NK-92 treated with Interleukin-12 subunit alpha and Interleukin-12 subunit beta, amount 100 ng/mL, for 24 hours (cell line): ENCODE measurements around the gene CDK5.
A peak's percentile ranks its signal among the peaks of the same experiment; 100 is the strongest.

Source experiments
- DNase-seq: peaks from one replicate; lab custom pipeline; 2025; lab: John Stamatoyannopoulos, UW

The CDK5 gene

DNA sequence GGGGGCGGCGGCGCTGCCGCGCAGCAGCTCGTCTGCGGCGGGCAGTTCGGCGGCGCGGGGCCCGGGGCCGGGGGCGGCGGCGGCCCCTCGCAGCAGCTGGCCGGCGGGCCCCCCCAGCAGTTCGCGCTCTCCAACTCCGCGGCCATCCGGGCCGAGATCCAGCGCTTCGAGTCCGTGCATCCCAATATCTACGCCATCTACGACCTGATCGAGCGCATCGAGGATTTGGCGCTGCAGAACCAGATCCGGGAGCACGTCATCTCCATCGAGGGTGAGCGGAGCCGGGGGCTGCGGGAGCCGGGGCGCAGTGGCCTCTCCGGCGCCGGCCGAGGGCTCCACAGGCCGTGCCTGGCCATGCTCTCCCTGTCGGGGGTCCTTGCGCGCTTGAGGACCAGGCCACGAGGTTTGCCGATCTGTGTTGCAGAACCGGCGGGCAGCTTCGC, 29.1 kb upstream of the CDK5 start:
- peak; percentile 58 for DNase-seq

DNA sequence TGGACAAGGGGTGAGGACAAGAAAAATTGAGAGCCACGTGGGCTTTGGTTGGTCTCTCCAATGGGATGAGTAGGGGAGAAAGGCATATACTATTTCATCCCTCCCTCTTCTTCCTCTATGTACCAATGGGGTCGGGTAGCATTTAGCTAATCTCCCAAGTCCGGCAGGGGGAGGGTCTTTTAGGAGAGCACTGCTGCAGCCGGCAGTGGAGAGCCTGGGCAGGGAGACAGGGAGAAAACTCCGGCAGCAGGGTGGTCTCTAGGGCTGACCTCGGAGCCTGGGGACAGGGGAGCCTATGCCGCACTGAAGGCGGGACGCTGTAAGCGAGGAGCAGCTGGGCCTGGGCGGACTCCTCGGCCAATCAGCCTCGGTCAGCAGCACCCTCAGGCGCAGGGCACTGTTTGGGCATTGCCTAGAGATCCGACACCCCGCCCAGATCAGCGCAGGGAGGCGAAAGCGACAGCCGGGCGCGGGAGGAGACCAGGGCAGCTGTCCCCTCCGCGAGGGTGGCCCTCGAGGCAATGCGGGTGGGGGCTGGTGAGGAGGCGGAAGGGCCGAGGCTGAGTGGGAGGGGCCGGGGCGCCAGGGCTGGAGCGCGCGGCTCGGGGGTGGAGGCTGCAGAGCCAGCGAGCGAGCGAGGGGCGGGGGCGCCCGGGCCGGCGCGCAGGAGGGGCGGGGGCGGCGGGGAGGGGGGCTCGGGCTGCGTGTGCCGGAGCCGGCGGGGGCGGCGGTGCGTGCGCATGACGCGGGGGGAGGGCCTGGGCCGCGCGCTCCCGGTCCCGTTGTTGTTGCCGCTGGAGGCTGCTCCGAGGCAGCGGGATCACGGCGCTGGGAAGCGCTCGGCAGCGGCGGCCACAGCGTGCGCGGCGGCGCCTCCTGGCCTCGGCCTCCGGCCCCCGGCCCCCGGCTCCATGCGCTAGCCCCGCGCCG, 28.3 kb upstream of the CDK5 start, which contains the start of gene AGAP3:
TSS of gene AGAP3 (plus strand) at position 785 of the 930 bp plus-strand sequence. CDS start 267 bp downstream, outside the sequence.
- DNase-seq: peak; percentile 69

DNA sequence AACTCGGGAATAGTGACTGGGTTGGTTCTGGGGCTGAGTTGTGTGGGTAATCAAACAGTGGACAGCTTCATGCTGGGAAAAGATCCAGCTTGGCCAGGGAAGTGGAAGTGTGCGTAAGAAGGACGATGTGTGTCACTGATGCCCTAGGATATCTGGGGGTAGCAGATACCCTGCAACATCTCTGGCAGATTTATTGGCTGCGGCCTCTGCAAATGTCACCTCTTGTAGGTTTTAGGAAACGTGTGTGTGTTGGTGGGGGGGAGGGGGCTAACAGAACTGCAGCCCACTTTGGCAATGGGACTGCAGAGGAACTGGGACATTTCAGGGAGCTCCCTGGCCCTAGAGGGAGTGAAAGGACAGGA, 27.6 kb upstream of the CDK5 start:
- no peak for DNase-seq

DNA sequence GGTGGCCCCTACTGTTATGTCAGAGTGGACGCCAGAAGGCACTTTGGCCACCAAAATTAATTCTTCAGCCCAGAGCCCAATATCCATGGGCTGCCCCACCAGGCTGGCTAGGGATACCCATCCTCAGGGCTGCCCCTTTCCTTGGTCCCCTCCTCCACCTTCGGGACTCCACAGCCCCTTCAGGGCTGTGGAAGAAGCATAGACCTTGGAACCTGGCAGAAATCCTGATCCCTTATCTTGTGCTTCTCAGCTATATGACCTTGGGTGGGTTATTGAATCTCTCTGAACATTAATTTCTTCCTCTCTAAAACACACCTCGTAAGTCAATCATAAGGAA, 26.1 kb upstream of the CDK5 start:
- DNase-seq: no peak

- peak; percentile 84 for DNase-seq
Measured at GRCh38 chr7:151083071-151083823, 25.6 kb upstream of the CDK5 start, which contains the start of gene TMUB1. Gene TMUB1 (minus strand): TSS chr7:151083493. CDS start chr7:151082563, 930 bp downstream.

DNA sequence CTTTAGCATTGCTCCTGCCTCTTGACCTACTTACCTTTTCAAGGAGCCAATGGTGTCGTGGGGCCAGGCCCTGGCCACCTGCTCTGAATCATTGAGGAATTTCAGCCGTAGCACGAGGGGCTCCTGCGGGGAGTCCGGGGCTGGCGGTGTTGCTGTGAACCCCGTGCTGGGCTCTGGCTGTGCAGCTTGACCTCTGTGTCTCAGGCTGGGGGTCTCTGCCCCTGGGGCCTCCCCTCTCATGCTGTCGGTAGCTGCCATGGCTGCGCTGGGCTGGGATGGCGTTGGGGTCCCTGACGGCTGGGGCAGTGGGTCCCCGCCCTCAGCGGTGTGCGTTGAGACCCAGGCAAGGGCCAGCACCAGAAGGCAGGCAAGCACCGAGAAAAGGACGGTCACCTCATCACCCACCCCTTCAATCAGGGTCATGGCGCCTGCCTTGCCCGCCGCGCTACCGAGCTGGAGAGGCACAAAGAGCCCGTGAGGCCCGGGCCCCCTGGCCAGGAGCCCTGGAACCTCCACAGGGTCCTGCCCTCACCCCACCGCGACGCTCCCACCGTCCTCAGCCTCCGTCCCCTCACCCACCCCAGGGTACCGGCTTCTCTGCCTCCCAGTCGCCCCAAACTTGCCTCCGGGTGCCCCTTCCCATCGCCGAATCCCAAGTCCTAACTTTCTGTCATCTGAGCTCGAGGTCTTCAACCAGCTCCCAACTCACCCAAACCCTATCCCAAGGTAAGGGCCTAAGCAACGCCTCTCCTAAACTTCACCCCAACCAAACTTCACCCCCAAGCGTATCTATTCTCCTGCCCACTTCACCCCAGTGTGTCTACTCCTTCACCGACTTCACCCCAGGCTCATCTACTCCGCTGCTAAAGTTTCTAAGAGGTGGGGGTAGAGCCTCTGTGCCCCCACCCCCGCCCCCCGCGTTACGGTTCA, 24.7 kb upstream of the CDK5 start:
- no peak for DNase-seq

DNA sequence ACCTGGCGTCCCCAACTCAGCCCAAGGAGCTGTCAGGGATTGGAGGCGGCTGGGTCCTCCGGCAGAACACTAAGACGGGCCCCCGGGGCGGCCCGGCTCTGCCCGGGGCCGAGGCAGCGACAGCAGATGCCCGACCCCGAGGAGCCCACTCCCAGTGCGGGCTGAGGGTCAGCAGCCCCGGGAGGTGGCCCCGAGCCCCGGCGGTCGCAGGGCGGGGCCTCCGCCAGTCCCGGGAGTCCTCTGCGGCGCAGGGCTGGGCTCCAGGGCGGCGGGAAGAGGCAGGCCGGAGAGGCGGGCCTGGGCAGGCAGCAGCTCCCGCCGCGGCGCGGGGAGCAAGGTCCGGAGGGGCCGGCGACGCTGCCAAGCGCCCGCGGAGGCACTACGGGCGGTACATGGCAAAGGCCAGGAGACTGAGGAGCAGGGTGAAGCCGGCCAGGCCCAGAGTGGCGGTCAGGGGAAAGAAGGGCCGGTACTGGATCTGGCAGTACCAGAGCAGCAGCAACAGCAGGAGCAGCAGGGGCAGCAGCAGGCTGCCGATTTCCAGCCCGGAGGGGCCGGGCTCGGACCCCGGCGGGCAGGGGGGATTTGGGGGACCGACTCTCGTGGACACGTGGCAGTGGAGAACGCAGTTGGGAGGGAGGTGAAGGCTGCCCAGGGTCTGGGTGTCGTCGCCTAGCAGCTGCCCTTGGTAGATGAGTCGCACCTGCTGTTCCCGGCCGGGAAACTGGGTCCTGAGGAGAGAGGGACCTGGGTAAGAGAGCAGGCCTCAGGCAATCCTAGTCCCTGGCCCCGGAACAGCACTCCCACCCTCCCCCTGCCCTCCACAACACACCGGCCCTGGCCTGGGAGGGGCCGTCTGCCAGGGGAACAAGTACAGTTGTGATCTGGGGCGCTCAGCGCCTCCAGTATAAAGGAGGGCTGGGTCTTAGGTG, 23.7 kb upstream of the CDK5 start:
- DNase-seq: no peak

DNA sequence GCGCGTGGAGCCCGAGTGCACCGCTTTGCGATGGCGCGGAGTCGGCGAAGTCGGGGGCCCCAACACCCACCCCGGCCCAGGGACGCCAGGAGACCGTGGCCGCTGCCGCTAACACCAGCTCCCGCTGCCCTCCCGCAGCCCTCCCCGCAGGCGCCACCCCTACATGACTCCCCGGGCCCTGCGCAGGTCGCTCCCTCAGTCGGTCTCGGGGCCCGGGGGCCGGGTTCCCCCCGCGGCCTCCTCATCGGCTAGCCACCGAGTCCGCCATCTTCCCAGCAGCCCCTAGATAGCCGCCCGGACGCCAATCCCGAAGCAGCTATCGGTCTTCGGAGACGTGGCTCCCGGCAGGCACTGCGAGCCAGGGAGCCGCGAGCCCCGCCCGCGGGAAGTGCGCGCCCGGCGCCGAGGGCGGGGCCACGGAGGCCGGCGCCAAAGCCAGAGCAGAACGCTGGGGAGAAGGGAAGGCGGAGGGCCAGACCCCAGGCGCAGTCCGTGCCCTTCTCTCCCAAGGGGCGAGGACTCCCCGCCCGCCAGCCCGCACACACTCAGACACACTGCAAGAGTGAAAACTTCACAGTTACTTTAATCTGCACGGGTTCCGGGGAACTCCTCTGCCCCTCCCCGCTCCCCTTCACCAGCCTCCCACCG, 22.9 kb upstream of the CDK5 start, which contains the start of gene FASTK:
TSS of gene FASTK (minus strand) at position 288 of the 648 bp plus-strand sequence. CDS start at position 245, 43 bp downstream.
- peak; percentile 85 for DNase-seq

DNA sequence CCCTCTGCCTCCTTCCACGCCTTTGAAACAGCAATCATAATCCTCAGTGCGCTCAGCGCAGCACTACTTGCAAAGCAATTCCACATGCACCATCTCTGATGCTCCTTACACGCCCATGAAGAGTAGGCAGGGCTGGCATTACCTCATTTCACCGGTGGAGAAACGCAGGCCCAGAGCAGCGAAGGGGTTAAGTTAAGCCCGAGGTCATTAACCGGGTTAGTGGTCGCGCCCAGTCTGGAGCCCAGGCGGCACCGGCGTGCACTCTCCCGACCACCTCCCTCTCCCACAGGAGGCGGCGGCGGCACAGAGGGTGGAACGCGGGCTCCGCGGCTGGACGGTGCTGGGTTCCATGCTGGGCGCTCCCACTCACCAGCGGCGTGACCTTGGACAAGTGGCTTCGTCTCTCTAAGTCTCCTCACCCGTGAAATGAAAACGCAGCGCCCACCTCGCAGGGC, 22.4 kb upstream of the CDK5 start:
- DNase-seq: no peak

DNA sequence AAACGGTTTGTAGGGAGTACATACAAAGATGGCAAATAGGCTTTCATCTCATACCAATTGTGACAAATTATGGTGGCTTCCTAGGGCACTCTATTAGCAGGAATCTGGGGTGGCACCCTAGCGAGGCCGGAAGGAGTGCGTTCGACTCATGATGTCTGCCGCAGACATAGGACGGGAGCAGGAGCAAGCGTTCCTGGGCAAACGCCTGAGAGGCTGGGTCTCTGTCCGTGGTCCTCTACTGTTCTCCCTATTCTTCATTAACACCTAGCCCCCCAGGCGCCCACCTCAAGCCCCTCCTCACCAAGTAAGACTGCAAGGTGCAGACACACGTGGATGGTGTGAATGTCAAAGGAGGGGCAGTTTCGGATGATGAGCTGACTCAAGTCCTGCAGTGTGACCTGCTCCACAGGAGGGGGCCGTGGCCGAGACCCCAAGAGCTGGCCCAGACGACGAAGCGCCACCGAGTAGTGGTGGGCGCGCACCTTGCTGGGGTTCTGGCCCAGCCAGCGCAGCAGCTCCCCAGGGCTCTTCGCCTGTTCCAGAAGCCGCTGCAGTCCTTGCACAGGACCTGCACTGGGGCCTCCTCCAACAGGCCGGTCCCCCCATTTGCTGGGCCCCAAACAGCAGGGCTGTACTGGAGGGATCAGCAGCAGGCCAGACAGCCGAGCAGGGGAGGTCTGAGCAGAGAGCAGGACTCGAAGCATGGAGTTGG, 21.7 kb upstream of the CDK5 start:
- no peak for DNase-seq

DNA sequence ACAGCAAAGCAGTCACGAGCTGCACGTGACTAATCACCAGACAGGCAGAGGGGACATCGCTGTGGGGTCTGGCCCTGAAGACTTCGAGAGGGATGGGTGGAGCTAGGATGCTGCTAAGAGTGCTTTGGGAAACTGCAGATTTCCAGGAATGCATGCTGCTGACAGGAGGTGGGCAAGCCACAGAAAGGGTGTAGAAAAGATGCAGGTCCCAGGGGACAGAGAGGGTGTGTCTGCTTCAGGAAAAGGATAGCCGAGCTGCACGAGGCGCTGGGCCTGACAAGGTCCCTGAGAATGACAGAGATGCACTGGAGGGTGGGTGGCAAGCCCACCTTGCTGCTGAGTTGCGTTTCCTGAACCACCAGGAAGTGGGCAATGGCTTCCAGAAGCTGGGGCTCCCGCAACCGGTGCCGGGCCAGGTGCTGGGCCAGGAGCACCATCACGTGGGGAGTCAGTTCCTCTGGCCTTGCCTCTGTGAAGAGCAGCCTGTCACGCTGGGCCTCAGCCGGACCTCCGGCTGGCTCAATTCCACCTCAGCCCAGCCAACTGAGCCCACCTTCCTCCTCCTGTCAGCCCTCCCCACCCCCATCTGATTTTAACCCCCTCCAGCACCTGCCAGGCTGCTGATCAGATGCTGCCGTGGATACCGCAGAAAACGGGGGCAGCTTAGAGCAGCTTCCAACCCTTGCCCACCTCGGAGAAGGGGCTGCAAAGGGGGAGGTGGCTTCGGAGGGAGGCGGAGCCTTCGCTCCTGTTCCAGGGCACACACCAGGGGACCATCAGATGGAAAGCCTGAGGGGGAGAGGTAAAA, 20.7 kb upstream of the CDK5 start:
- no peak for DNase-seq

DNA sequence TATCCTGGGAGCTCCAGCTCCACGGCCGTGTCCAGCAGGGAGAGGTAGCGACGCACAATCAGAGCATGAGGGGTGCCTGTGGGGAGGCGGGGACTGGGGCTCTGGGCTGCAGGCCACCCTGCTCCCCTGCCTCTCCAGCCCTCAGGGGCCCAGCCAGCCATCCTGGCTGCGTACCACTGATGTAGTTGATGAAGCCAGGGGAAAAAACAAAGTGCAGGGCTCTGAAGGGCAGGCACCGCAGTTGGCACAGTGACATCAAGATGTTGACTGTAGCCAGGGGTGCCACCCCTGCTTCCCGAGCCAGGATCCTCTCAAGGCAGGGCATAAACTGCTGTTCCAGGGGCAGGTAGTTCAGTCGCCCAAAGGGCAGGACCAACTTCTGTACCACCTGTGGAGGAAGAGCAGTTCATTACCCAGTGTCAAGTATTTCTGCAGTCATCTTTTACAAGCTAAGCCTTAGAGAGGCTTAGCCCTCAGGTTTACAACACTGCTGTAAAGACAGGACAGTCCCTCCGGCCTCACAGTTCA, 20.1 kb upstream of the CDK5 start:
- DNase-seq: no peak

GRCh38 chr7:151076863-151077704, 19.4 kb upstream of the CDK5 start:
- no peak for DNase-seq

GRCh38 chr7:151075978-151076426, 18.3 kb upstream of the CDK5 start:
- DNase-seq: no peak

GRCh38 chr7:151075662-151075971, 17.9 kb upstream of the CDK5 start:
- no peak for DNase-seq

DNA sequence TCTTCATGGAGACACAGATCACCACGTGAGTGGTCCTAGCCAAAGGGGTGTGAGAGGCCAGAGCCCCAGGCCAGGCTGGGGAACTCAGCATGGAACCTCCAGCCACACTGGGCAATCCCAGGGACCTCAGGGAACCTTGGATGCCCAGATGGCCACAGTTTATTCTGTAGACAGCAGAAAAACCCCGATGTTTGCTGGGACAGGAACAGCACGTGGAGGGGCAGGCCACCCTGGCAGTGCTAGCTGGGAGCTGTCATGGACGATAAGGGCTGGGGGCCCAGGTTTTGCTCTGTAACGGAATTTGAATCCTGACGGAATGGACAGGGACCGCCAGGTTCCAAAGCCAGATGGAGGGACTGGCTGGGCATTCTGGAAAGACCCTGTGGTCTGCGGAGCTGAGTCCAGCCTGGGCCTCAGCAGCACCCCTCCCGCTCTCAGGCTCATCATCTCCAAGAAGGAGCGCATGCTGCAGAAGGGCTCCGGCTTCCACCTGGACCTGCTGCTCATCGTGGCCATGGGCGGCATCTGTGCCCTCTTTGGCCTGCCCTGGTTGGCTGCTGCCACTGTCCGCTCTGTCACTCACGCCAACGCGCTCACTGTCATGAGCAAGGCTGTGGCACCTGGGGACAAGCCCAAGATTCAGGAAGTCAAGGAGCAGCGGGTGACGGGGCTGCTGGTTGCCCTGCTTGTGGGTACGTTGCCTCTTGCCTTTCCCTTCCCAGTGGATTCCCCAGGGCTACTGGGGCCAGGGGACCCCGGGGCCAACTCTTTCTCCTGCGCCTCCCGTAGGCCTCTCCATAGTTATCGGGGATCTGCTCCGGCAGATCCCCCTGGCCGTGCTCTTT, 17.3 kb upstream of the CDK5 start:
- DNase-seq: no peak
